Thyroid gland (tissue), 4 donors: ENCODE data around the gene MRPS24.

Source experiments
- CTCF ChIP-seq, 6 experiments: fragments of 200-600 bp in 3 of 6; fragments of 450-650 bp in 3 of 6; sonication (generic) in 3 of 6; IDR thresholded peaks; one replicate each; pipeline ENCODE4 v1.5.1; 2016 to 2019; ENCODE audit warnings: antibody characterized with exemption in 6 of 6, mild to moderate bottlenecking in 2 of 6, inconsistent platforms in 1 of 6, moderate library complexity in 1 of 6
- POLR2A ChIP-seq, 2 donors: fragments of 450-650 bp; IDR thresholded peaks; one replicate each; pipeline ENCODE4 v1.6.1; 2017; ENCODE audit warnings: antibody characterized with exemption in 2 of 2, mild to moderate bottlenecking in 2 of 2, moderate library complexity in 1 of 2

GRCh38 chr7:43871064-43871463 lies 1.7 kb upstream of the MRPS24 start:
- TF ChIP-seq CTCF (IDR thresholded peaks at IDR 0.05) (no peak), POLR2A (IDR thresholded peaks at IDR 0.05) (no peak)
